Activated CD4-positive, alpha-beta T cell treated with anti-CD3 and anti-CD28 coated beads for 24 hours (primary cell): ENCODE results near the gene ERCC6L2.

ENCODE experiments used
- DNase-seq, 2 donors: peaks; one replicate each; pipeline ENCODE4 v3.0.0-alpha.2; 2020; ENCODE audit warnings: low read depth in 2 of 2

Gene ERCC6L2

GRCh38 chr9:95875305-95876137 lies at the start of gene ERCC6L2:
TSS of gene ERCC6L2 (plus strand) at chr9:95875691. CDS start at chr9:95876039, 348 bp downstream.
- DNase-seq = peak; percentile 86 to 90

- DNase-seq = no peak
Observed at GRCh38 chr9:95826183-95826838, 49.2 kb upstream of the ERCC6L2 start.

GRCh38 chr9:95830768-95831167 lies 44.7 kb upstream of the ERCC6L2 start:
- no peak for DNase-seq

- no peak for DNase-seq
Observed at GRCh38 chr9:95831810-95832209, 43.7 kb upstream of the ERCC6L2 start.

- no peak for DNase-seq
Observed at GRCh38 chr9:95833546-95834178, 41.8 kb upstream of the ERCC6L2 start.

- no peak for DNase-seq
Observed at GRCh38 chr9:95834281-95834907, 41.1 kb upstream of the ERCC6L2 start.

GRCh38 chr9:95835393-95835792 lies 40.1 kb upstream of the ERCC6L2 start:
- no peak for DNase-seq

- no peak for DNase-seq
Observed at GRCh38 chr9:95836072-95836471, 39.4 kb upstream of the ERCC6L2 start.

- no peak for DNase-seq
Observed at GRCh38 chr9:95839012-95839411, 36.5 kb upstream of the ERCC6L2 start.

GRCh38 chr9:95840074-95840473 lies 35.4 kb upstream of the ERCC6L2 start:
- no peak for DNase-seq

GRCh38 chr9:95841377-95841776 lies 34.1 kb upstream of the ERCC6L2 start:
- DNase-seq = no peak

- DNase-seq = no peak
Observed at GRCh38 chr9:95845751-95846150, 29.7 kb upstream of the ERCC6L2 start.

- DNase-seq = no peak
Observed at GRCh38 chr9:95848764-95849163, 26.7 kb upstream of the ERCC6L2 start.

- no peak for DNase-seq
Observed at GRCh38 chr9:95852059-95853032, 23.1 kb upstream of the ERCC6L2 start.

- no peak for DNase-seq
Observed at GRCh38 chr9:95854386-95855020, 21.0 kb upstream of the ERCC6L2 start.

- no peak for DNase-seq
Observed at GRCh38 chr9:95855961-95856360, 19.5 kb upstream of the ERCC6L2 start.

GRCh38 chr9:95857124-95857523 lies 18.4 kb upstream of the ERCC6L2 start:
- DNase-seq = no peak

- DNase-seq = no peak
Observed at GRCh38 chr9:95857896-95858295, 17.6 kb upstream of the ERCC6L2 start.

- DNase-seq = no peak
Observed at GRCh38 chr9:95862343-95862742, 13.1 kb upstream of the ERCC6L2 start.

GRCh38 chr9:95864852-95865580 lies 10.5 kb upstream of the ERCC6L2 start:
- DNase-seq = no peak
